PFSK-1 (cell line): ENCODE measurements around the gene MYO5C.

Source experiments
- FOXP2 ChIP-seq: optimal IDR thresholded peaks from 2 replicates; pipeline ENCODE3; 2011; ENCODE audit warnings: borderline replicate concordance, control low read depth, inconsistent platforms; ENCODE audit not compliant: insufficient read depth; ENCODE audit errors: extremely low read length, extremely low read depth
- POLR2AphosphoS5 ChIP-seq: IDR thresholded peaks from 2 replicates; pipeline ENCODE4 v1.6.1; 2012; ENCODE audit warnings: low read depth, mild to moderate bottlenecking, control low read depth, low read length, moderate library complexity
- SIN3A ChIP-seq: IDR thresholded peaks from 2 replicates; pipeline ENCODE4 v1.6.1; 2012; ENCODE audit warnings: mild to moderate bottlenecking, low read length, moderate library complexity, borderline replicate concordance; ENCODE audit not compliant: insufficient read depth
- TAF1 ChIP-seq: IDR thresholded peaks from 2 replicates; pipeline ENCODE4 v1.6.1; 2012; ENCODE audit warnings: low read length, control low read depth, borderline replicate concordance; ENCODE audit not compliant: insufficient read depth

- no peak for TF ChIP-seq FOXP2
- TF ChIP-seq TAF1, result no peak
- TF ChIP-seq SIN3A, result no peak
- TF ChIP-seq POLR2AphosphoS5, result no peak
These were observed 70.4 kb downstream of the MYO5C start for GRCh38 chr15:52225230-52225629.
